SK-N-SH treated with all-trans-retinoic acid at 6 μM for 48 hours (cell line): ENCODE results near the gene GPATCH1.
"Not testable (repeated sequence)": the region's sequence is repeated elsewhere in the genome, so short reads cannot be mapped to it uniquely, and the experiment has no call there.

Source experiments
- ATAC-seq: fragments of 200-7000 bp; cut with Tn5 transposase; 3 replicates; pipeline ENCODE4 v1.9.1; 2020; ENCODE audit warnings: mild to moderate bottlenecking, moderate library complexity
- ARNTL ChIP-seq: fragments of 450-650 bp; formaldehyde crosslinking; IDR thresholded peaks from 2 replicates; pipeline ENCODE4 v1.5.0; 2020; ENCODE audit warnings: low read depth, mild to moderate bottlenecking, moderate library complexity, borderline replicate concordance
- BACH2 ChIP-seq: fragments of 250-450 bp; sonication (Bioruptor Pico); IDR thresholded peaks from 2 replicates; pipeline ENCODE4 v1.9.0; 2021; ENCODE audit warnings: mild to moderate bottlenecking, borderline replicate concordance
- CSDC2 ChIP-seq: fragments of 250-450 bp; sonication (Bioruptor Pico); IDR thresholded peaks from 2 replicates; pipeline ENCODE4 v1.5.0; 2020; ENCODE audit warnings: mild to moderate bottlenecking, moderate library complexity
- ESRRG ChIP-seq: fragments of 250-450 bp; sonication (Bioruptor Pico); IDR thresholded peaks from 2 replicates; pipeline ENCODE4 v1.6.1; 2021; ENCODE audit warnings: mild to moderate bottlenecking
- GLIS3 ChIP-seq: fragments of 250-450 bp; sonication (Bioruptor Pico); IDR thresholded peaks from 2 replicates; pipeline ENCODE4 v1.5.0; 2020; ENCODE audit warnings: mild to moderate bottlenecking, moderate library complexity
- ISL1 ChIP-seq: fragments of 250-450 bp; sonication (Bioruptor Pico); IDR thresholded peaks from 2 replicates; pipeline ENCODE4 v2.1.2; 2022; ENCODE audit warnings: mild to moderate bottlenecking, moderate library complexity
- OSR1 ChIP-seq: fragments of 250-450 bp; sonication (Bioruptor Pico); IDR thresholded peaks from 2 replicates; pipeline ENCODE4 v1.8.0; 2022; ENCODE audit warnings: moderate library complexity, mild to moderate bottlenecking, inconsistent platforms
- PPARA ChIP-seq: fragments of 250-450 bp; sonication (Bioruptor Pico); IDR thresholded peaks from 2 replicates; pipeline ENCODE4 v1.5.0; 2020; ENCODE audit warnings: mild to moderate bottlenecking, borderline replicate concordance
- RARB ChIP-seq: fragments of 250-450 bp; sonication (Bioruptor Pico); IDR thresholded peaks from 2 replicates; pipeline ENCODE4 v1.8.0; 2021; ENCODE audit warnings: mild to moderate bottlenecking, moderate library complexity
- SNAI2 ChIP-seq: fragments of 250-450 bp; sonication (Bioruptor Pico); IDR thresholded peaks from 2 replicates; pipeline ENCODE4 v1.5.0; 2020; ENCODE audit warnings: mild to moderate bottlenecking, moderate library complexity
- TCF4 ChIP-seq: fragments of 250-450 bp; sonication (Bioruptor Pico); IDR thresholded peaks from 2 replicates; pipeline ENCODE4 v1.8.0; 2021; ENCODE audit warnings: mild to moderate bottlenecking, moderate library complexity, borderline replicate concordance
- TOX ChIP-seq: fragments of 250-450 bp; sonication (Bioruptor Pico); IDR thresholded peaks from 2 replicates; pipeline ENCODE4 v1.8.0; 2021; ENCODE audit warnings: mild to moderate bottlenecking, moderate library complexity, borderline replicate concordance
- ZC3H10 ChIP-seq: fragments of 250-450 bp; sonication (Bioruptor Pico); IDR thresholded peaks from 2 replicates; pipeline ENCODE4 v1.5.1; 2021; ENCODE audit warnings: mild to moderate bottlenecking, moderate library complexity
- ZFP30 ChIP-seq: fragments of 450-650 bp; formaldehyde crosslinking; IDR thresholded peaks from 2 replicates; pipeline ENCODE4 v1.5.0; 2022; ENCODE audit warnings: mild to moderate bottlenecking, moderate library complexity
- ZNF565 ChIP-seq: fragments of 450-650 bp; formaldehyde crosslinking; conservative IDR thresholded peaks from 2 replicates; pipeline ENCODE4 v1.5.0; 2020; ENCODE audit warnings: low read depth, mild to moderate bottlenecking, moderate library complexity
- ZNF8 ChIP-seq: fragments of 450-650 bp; formaldehyde crosslinking; IDR thresholded peaks from 2 replicates; pipeline ENCODE4 v1.5.0; 2020; ENCODE audit warnings: mild to moderate bottlenecking, moderate library complexity
- TF ChIP-seq, protein P1 (sequence below): fragments of 250-450 bp; sonication (Bioruptor Pico); IDR thresholded peaks from 2 replicates; pipeline ENCODE4 v1.5.1; 2020; ENCODE audit warnings: low read depth, mild to moderate bottlenecking, moderate library complexity
- TF ChIP-seq, protein P2 (sequence below): fragments of 250-450 bp; sonication (Bioruptor Pico); IDR thresholded peaks from 2 replicates; pipeline ENCODE4 v1.5.0; 2020; ENCODE audit warnings: mild to moderate bottlenecking, moderate library complexity
- TF ChIP-seq, protein P3 (sequence below): fragments of 250-450 bp; sonication (Bioruptor Pico); IDR thresholded peaks from 2 replicates; pipeline ENCODE4 v1.8.0; 2021; ENCODE audit warnings: low read depth, mild to moderate bottlenecking, moderate library complexity, borderline replicate concordance
- TF ChIP-seq, protein P4 (sequence below): fragments of 250-450 bp; sonication (Bioruptor Pico); IDR thresholded peaks from 2 replicates; pipeline ENCODE4 v1.5.1; 2021; ENCODE audit warnings: mild to moderate bottlenecking, moderate library complexity

Gene GPATCH1

DNA sequence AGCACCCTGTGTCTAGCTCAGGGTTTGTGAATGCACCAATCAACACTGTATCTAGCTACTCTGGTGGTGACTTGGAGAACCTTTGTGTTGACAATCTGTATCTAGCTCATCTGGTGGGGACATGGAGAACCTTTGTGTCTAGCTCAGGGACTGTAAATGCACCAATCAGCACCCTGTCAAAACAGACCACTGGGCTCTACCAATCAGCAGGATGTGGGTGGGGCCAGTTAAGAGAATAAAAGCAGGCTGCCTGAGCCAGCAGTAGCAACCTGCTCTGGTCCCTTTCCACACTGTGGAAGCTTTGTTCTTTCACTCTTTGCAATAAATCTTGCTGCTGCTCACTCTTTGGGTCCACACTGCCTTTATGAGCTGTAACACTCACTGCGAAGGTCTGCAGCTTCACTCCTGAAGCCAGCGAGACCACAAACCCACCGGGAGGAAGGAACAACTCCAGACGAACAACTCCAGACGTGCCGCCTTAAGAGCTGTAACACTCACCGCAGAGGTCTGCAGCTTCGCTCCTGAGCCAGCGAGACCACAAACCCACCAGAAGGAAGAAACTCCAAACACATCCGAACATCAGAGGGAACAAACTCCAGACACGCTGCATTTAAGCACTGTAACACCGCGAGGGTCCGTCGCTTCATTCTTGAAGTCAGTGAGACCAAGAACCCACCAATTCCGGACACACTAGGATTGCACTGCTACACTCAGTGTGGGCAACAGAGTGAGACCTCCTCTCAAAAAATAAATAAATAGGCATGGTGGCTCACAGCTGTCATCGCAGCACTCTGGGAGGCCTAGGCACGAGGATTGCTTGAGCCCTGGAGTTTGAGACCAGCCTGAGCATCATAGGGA, 43.6 kb upstream of the GPATCH1 start:
- not testable (repeated sequence) for ATAC-seq

DNA sequence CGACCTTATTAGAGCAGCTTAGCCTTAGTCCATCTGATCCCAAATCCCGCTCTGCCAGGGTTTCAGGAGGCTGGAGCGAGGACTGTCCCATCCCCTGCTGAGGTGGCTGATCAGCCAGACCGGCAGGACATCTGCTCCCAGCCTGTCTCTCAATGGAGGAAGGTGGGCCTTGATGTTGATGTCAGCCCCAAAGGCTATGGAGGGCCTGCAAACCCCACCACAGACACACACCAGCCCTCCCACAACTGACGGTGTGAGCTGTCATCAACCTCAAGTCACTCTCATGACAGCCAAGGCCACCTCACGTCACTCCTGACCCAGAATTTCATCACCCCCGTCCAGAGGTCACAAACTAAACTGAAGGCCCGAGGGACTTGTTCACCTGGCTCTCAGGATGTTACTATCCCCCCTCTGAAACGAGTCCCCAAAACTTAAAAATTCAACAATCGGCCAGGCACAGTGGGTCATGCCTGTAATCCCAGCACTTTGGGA, 41.8 kb upstream of the GPATCH1 start:
- ATAC-seq = no peak
- TF ChIP-seq, protein P1, sequence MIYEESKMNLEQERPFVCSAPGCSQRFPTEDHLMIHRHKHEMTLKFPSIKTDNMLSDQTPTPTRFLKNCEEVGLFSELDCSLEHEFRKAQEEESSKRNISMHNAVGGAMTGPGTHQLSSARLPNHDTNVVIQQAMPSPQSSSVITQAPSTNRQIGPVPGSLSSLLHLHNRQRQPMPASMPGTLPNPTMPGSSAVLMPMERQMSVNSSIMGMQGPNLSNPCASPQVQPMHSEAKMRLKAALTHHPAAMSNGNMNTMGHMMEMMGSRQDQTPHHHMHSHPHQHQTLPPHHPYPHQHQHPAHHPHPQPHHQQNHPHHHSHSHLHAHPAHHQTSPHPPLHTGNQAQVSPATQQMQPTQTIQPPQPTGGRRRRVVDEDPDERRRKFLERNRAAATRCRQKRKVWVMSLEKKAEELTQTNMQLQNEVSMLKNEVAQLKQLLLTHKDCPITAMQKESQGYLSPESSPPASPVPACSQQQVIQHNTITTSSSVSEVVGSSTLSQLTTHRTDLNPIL = no peak
- TF ChIP-seq, protein P2, sequence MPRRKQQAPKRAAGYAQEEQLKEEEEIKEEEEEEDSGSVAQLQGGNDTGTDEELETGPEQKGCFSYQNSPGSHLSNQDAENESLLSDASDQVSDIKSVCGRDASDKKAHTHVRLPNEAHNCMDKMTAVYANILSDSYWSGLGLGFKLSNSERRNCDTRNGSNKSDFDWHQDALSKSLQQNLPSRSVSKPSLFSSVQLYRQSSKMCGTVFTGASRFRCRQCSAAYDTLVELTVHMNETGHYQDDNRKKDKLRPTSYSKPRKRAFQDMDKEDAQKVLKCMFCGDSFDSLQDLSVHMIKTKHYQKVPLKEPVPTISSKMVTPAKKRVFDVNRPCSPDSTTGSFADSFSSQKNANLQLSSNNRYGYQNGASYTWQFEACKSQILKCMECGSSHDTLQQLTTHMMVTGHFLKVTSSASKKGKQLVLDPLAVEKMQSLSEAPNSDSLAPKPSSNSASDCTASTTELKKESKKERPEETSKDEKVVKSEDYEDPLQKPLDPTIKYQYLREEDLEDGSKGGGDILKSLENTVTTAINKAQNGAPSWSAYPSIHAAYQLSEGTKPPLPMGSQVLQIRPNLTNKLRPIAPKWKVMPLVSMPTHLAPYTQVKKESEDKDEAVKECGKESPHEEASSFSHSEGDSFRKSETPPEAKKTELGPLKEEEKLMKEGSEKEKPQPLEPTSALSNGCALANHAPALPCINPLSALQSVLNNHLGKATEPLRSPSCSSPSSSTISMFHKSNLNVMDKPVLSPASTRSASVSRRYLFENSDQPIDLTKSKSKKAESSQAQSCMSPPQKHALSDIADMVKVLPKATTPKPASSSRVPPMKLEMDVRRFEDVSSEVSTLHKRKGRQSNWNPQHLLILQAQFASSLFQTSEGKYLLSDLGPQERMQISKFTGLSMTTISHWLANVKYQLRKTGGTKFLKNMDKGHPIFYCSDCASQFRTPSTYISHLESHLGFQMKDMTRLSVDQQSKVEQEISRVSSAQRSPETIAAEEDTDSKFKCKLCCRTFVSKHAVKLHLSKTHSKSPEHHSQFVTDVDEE (CRISPR knock-in tag) = no peak
- TF ChIP-seq CSDC2 (CRISPR knock-in tag) = no peak
- TF ChIP-seq BACH2 (CRISPR knock-in tag) = no peak
- TF ChIP-seq PPARA (CRISPR knock-in tag) = no peak
- no peak for TF ChIP-seq TOX (CRISPR knock-in tag)

DNA sequence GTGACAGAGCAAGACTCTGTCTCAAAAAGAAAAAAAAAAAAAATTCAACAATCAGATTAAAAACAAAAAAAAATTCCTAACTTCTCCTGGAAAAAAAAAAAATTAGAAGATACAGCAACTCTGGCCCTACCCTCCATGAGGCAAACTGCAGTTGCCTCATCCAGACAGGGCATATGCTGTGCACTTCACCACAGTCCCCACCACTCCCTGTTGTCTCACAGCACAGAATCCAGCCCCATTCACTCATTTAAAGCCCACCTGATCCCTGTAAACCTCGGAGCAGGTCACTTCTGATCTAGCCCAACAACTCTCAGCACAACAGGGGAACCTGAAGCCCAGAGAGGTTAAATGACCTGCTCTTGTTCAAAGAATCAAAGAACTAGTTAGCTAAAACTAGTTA, 41.2 kb upstream of the GPATCH1 start:
- no peak for ATAC-seq

DNA sequence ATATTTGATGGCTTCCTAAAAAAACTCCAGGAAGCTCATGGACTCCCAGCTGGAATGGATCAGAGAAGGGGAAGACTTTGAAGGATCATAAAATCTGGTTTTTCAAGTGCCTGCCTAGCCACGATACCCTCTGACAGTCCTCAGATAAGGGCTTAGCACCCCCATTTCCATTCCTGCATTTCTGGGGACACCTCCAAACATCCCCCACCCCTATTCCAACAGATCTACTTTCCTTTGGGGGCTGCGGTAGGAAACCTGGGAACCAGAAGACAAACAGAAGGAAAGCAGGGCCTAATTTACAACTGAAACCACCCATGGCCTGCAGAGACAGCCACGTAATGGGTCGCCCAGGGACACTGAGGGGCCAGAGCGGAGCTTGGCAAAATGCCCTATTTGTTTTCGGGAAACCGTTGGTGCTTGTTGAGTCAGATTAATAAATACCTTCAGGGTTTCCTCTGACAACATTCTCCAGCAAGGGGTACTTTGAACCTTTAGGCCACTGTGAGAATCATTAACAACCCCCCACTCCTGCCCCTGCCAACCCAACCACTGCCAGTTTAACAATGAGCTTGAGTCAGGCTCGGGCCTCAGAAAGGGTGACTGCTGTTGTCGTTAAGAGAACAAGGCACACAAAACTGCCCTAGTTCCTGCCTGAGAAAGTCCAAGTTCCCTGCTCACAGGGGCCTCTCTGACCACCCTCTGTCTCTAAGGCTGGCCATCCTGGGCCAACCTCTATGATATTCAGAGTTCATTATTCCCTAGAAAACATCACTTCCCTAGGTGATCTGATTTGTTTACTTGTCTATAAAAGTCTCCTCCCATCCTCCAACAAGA, 39.8 kb upstream of the GPATCH1 start:
- ATAC-seq = no peak
- TF ChIP-seq, protein P1 = no peak
- TF ChIP-seq SNAI2 (CRISPR knock-in tag) (no peak), RARB (CRISPR knock-in tag) (no peak), ZC3H10 (CRISPR knock-in tag) (no peak), CSDC2 (CRISPR knock-in tag) (no peak), PPARA (CRISPR knock-in tag) (no peak), ISL1 (no peak), ZFP30 (CRISPR knock-in tag) (no peak), ZNF8 (CRISPR knock-in tag) (no peak), TCF4 (CRISPR knock-in tag) (no peak), GLIS3 (CRISPR knock-in tag) (no peak)
- TF ChIP-seq, protein P2 (CRISPR knock-in tag) = no peak

More for the DNA sequence above, 41.2 kb upstream of the GPATCH1 start:
- TF ChIP-seq RARB (CRISPR knock-in tag) (no peak), SNAI2 (CRISPR knock-in tag) (no peak), ESRRG (CRISPR knock-in tag) (no peak), TOX (CRISPR knock-in tag) (no peak), ZC3H10 (CRISPR knock-in tag) (no peak), ZNF565 (CRISPR knock-in tag) (no peak), ARNTL (CRISPR knock-in tag) (no peak), CSDC2 (CRISPR knock-in tag) (no peak), OSR1 (CRISPR knock-in tag) (no peak)
- TF ChIP-seq, protein P3, sequence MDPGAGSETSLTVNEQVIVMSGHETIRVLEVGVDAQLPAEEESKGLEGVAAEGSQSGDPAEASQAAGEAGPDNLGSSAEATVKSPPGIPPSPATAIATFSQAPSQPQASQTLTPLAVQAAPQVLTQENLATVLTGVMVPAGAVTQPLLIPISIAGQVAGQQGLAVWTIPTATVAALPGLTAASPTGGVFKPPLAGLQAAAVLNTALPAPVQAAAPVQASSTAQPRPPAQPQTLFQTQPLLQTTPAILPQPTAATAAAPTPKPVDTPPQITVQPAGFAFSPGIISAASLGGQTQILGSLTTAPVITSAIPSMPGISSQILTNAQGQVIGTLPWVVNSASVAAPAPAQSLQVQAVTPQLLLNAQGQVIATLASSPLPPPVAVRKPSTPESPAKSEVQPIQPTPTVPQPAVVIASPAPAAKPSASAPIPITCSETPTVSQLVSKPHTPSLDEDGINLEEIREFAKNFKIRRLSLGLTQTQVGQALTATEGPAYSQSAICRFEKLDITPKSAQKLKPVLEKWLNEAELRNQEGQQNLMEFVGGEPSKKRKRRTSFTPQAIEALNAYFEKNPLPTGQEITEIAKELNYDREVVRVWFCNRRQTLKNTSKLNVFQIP (CRISPR knock-in tag) = no peak
- TF ChIP-seq, protein P4, sequence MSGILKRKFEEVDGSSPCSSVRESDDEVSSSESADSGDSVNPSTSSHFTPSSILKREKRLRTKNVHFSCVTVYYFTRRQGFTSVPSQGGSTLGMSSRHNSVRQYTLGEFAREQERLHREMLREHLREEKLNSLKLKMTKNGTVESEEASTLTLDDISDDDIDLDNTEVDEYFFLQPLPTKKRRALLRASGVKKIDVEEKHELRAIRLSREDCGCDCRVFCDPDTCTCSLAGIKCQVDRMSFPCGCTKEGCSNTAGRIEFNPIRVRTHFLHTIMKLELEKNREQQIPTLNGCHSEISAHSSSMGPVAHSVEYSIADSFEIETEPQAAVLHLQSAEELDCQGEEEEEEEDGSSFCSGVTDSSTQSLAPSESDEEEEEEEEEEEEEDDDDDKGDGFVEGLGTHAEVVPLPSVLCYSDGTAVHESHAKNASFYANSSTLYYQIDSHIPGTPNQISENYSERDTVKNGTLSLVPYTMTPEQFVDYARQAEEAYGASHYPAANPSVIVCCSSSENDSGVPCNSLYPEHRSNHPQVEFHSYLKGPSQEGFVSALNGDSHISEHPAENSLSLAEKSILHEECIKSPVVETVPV (CRISPR knock-in tag) = no peak

DNA sequence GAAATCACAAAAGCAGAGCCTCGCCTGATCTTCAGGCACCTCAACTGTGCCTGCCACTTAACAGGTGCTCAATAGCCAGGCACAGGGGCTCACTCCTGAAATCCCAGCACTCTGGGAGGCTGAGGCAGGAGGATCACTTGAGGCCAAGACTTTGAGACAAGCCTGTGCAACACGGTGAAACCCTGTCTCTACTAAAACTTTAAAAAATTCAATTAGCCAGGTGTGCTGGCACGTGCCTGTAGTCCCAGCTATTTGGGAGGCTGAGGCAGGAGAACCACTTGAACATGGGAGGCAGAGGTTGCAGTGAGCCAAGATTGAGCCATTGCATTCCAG, 39.2 kb upstream of the GPATCH1 start:
- ATAC-seq = not testable (repeated sequence)
